Activated CD8-positive, alpha-beta memory T cell treated with anti-CD3 and anti-CD28 coated beads, Interleukin-2, amount 50 U/mL, for 24 hours (primary cell): ENCODE results near the gene LMNTD1.
"Not testable (repeated sequence)": the region's sequence is repeated elsewhere in the genome, so short reads cannot be mapped to it uniquely, and the experiment has no call there.

ENCODE experiments used
- DNase-seq: peaks from one replicate; pipeline ENCODE4 v3.0.0-alpha.2; 2020; ENCODE audit errors: extremely low read depth

Gene LMNTD1

GRCh38 chr12:25553098-25553497 lies at the start of gene LMNTD1:
TSS of gene LMNTD1 (minus strand) at chr12:25553283. CDS start at chr12:25552959, 324 bp downstream.
- DNase-seq, result no peak

- no peak for DNase-seq
These were observed 45.9 kb upstream of the LMNTD1 start for GRCh38 chr12:25598956-25599355.

- DNase-seq, result not testable (repeated sequence)
These were observed 42.4 kb upstream of the LMNTD1 start for GRCh38 chr12:25595496-25595895.

- no peak for DNase-seq
These were observed 41.3 kb upstream of the LMNTD1 start for GRCh38 chr12:25594376-25594775.

GRCh38 chr12:25592725-25593495 lies 39.8 kb upstream of the LMNTD1 start:
- DNase-seq, result no peak

- no peak for DNase-seq
These were observed 38.1 kb upstream of the LMNTD1 start for GRCh38 chr12:25591144-25591543.

- no peak for DNase-seq
These were observed 37.1 kb upstream of the LMNTD1 start for GRCh38 chr12:25590011-25590721.

- no peak for DNase-seq
These were observed 34.3 kb upstream of the LMNTD1 start for GRCh38 chr12:25587346-25587745.

- no peak for DNase-seq
These were observed 32.6 kb upstream of the LMNTD1 start for GRCh38 chr12:25585662-25586061.

GRCh38 chr12:25585021-25585523 lies 32.0 kb upstream of the LMNTD1 start:
- no peak for DNase-seq

- no peak for DNase-seq
These were observed 31.5 kb upstream of the LMNTD1 start for GRCh38 chr12:25584596-25584995.

- DNase-seq, result no peak
These were observed 30.5 kb upstream of the LMNTD1 start for GRCh38 chr12:25583545-25583944.

- DNase-seq, result no peak
These were observed 28.0 kb upstream of the LMNTD1 start for GRCh38 chr12:25581067-25581466.

GRCh38 chr12:25578411-25579143 lies 25.5 kb upstream of the LMNTD1 start:
- no peak for DNase-seq

GRCh38 chr12:25574761-25575160 lies 21.7 kb upstream of the LMNTD1 start:
- DNase-seq, result no peak

- no peak for DNase-seq
These were observed 20.3 kb upstream of the LMNTD1 start for GRCh38 chr12:25573346-25573745.

GRCh38 chr12:25570418-25570817 lies 17.3 kb upstream of the LMNTD1 start:
- DNase-seq, result no peak

- DNase-seq, result no peak
These were observed 13.3 kb upstream of the LMNTD1 start for GRCh38 chr12:25566202-25566949.

GRCh38 chr12:25558586-25558985 lies 5.5 kb upstream of the LMNTD1 start:
- no peak for DNase-seq

- DNase-seq, result no peak
These were observed 4.8 kb upstream of the LMNTD1 start for GRCh38 chr12:25557830-25558436.

GRCh38 chr12:25556153-25556552 lies 3.1 kb upstream of the LMNTD1 start:
- DNase-seq, result no peak
